Neural progenitor cell (in vitro differentiated cells): ENCODE results near the gene HOXD12. TPM values are rescaled to one million over a fixed set of nuclear protein-coding genes. Genes with fewer than 3 reads are reported as not detected.
A peak's percentile ranks its signal among the peaks of the same experiment; 100 is the strongest.

Experiments
- DNase-seq: peaks from one replicate; pipeline ENCODE4 v3.0.0-alpha.2; 2016; ENCODE audit warnings: low spot score
- H2AFZ ChIP-seq: fragments of 200-600 bp; sonication (generic); replicated peaks from 2 replicates; pipeline ENCODE4 v1.6.1; 2016; ENCODE audit warnings: antibody characterized with exemption
- H3F3A ChIP-seq: fragments of 200-600 bp; sonication (generic); 2 replicates; pipeline ENCODE4 v1.6.1; 2016; ENCODE audit warnings: antibody characterized with exemption, low read depth
- H3K27ac ChIP-seq: fragments of 200-600 bp; sonication (generic); 2 replicates; pipeline ENCODE4 v1.5.1; 2016; ENCODE audit warnings: mild to moderate bottlenecking
- H3K27me3 ChIP-seq: fragments of 200-600 bp; sonication (generic); 2 replicates; pipeline ENCODE4 v1.6.1; 2016; ENCODE audit warnings: mild to moderate bottlenecking, moderate library complexity
- H3K36me3 ChIP-seq: fragments of 200-600 bp; sonication (generic); 2 replicates; pipeline ENCODE4 v1.5.1; 2016
- H3K4me1 ChIP-seq: fragments of 200-600 bp; sonication (generic); 2 replicates; pipeline ENCODE4 v1.6.1; 2016; ENCODE audit warnings: mixed run types
- H3K4me2 ChIP-seq: fragments of 200-600 bp; sonication (generic); 2 replicates; pipeline ENCODE4 v1.6.1; 2016
- H3K4me3 ChIP-seq: fragments of 200-600 bp; sonication (generic); 2 replicates; pipeline ENCODE4 v1.5.1; 2016
- H3K79me2 ChIP-seq: fragments of 200-600 bp; sonication (generic); 2 replicates; pipeline ENCODE4 v1.6.1; 2016; ENCODE audit warnings: low read depth
- H3K9ac ChIP-seq: fragments of 200-600 bp; sonication (generic); 2 replicates; pipeline ENCODE4 v1.6.1; 2016
- H3K9me3 ChIP-seq: fragments of 200-600 bp; sonication (generic); 2 replicates; pipeline ENCODE4 v1.5.1; 2016; ENCODE audit warnings: low read depth
- H4K20me1 ChIP-seq: fragments of 200-600 bp; sonication (generic); 2 replicates; pipeline ENCODE4 v1.6.1; 2016; ENCODE audit warnings: low read depth
- H3K27ac Mint-ChIP-seq: 3 replicates; pipeline ENCODE4 v1.8.0; 2021; ENCODE audit warnings: mixed read lengths
- H3K27me3 Mint-ChIP-seq: 2 replicates; pipeline ENCODE4 v1.8.0; 2022; ENCODE audit warnings: low read depth, mild to moderate bottlenecking, inconsistent platforms, moderate library complexity, mixed read lengths; ENCODE audit not compliant: insufficient read depth
- H3K36me3 Mint-ChIP-seq: 3 replicates; pipeline ENCODE4 v1.8.0; 2021; ENCODE audit warnings: mixed read lengths
- H3K4me1 Mint-ChIP-seq: 3 replicates; pipeline ENCODE4 v1.8.0; 2021; ENCODE audit warnings: mixed read lengths
- H3K4me3 Mint-ChIP-seq: 3 replicates; pipeline ENCODE4 v1.8.0; 2021; ENCODE audit warnings: mild to moderate bottlenecking, moderate library complexity, mixed read lengths
- H3K9me3 Mint-ChIP-seq: 3 replicates; pipeline ENCODE4 v1.8.0; 2020; ENCODE audit warnings: mixed read lengths
- CTCF ChIP-seq: fragments of 200-600 bp; sonication (generic); IDR thresholded peaks from 2 replicates; pipeline ENCODE4 v1.5.1; 2017; ENCODE audit warnings: antibody characterized with exemption, mild to moderate bottlenecking
- EZH2 ChIP-seq: fragments of 200-600 bp; sonication (generic); IDR thresholded peaks from 2 replicates; pipeline ENCODE4 v1.6.1; 2017; ENCODE audit warnings: antibody characterized with exemption, mild to moderate bottlenecking, moderate library complexity
- EZH2phosphoT487 ChIP-seq: fragments of 200-600 bp; sonication (generic); IDR thresholded peaks from 2 replicates; pipeline ENCODE4 v1.6.1; 2017; ENCODE audit warnings: antibody characterized with exemption
- total RNA-seq: library from RNA; depleted of rRNA; stranded (reverse); fragments of >200 nt; gene quantifications from 2 replicates; pipeline ENCODE4 v1.2.3, GENCODE V29; 2015; ENCODE audit warnings: low replicate concordance

HOXD12 gene
- total RNA-seq, 1 donor from 2014 or later = not detected

GRCh38 chr2:176134035-176134434, 34.4 kb downstream of the HOXD12 start:
- no peak overlapping the region for H3K4me2 ChIP-seq
- no peak overlapping the region for H3K4me3 ChIP-seq
- peaks cover 100% of the 10 kb centered on the region for H3K27me3 ChIP-seq
- Mint-ChIP-seq H3K4me1 (peaks cover 2% of the 10 kb centered on the region), H3K36me3 (no peaks in the 10 kb centered on the region), H3K27ac (no peak overlapping the region), H3K27me3 (peaks cover 88% of the 10 kb centered on the region), H3K4me3 (no peak overlapping the region), H3K9me3 (peaks cover 16% of the 10 kb centered on the region)
- H4K20me1 ChIP-seq = peaks cover 83% of the 10 kb centered on the region
- H3K27ac ChIP-seq = no peak overlapping the region
- TF ChIP-seq EZH2phosphoT487 (peak; percentile 11), EZH2 (no peak)
- H3K4me1 ChIP-seq = peaks cover 3% of the 10 kb centered on the region
- H3K9me3 ChIP-seq = no peaks in the 10 kb centered on the region
- H2AFZ ChIP-seq = no peak overlapping the region
- no peaks in the 10 kb centered on the region for H3K79me2 ChIP-seq
- no peak overlapping the region for H3K9ac ChIP-seq
- DNase-seq = no peak
- no peaks in the 10 kb centered on the region for H3F3A ChIP-seq
- no peaks in the 10 kb centered on the region for H3K36me3 ChIP-seq

DNA sequence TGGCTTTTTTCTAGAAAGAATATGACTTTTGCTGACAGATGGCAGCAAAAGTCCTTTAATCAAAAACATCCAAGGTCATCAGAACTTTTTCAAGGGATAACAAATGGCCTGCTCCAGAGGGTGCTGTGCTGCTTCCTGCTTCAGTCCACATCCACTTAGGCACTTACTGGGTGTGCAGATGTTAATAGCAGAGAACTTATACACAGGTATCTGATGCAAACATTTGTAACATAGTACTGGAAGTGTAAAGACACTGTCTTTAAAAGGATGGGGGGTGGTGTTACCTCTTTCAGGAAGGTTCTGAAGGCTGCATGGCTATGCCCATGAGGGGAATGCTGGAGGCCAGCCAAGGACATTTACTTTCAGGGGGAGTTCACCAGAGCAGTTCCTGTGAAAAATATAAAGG, 35.4 kb downstream of the HOXD12 start:
- Histone ChIP-seq H3K4me2 (no peak overlapping the region), H3F3A (no peaks in the 10 kb centered on the region), H3K9ac (no peak overlapping the region), H3K79me2 (no peaks in the 10 kb centered on the region), H3K9me3 (no peaks in the 10 kb centered on the region), H2AFZ (no peak overlapping the region), H4K20me1 (peaks cover 80% of the 10 kb centered on the region), H3K27me3 (peaks cover 100% of the 10 kb centered on the region), H3K4me1 (peaks cover 3% of the 10 kb centered on the region), H3K36me3 (no peaks in the 10 kb centered on the region), H3K27ac (no peak overlapping the region), H3K4me3 (no peak overlapping the region)
- Mint-ChIP-seq H3K36me3 (no peaks in the 10 kb centered on the region), H3K9me3 (peaks cover 19% of the 10 kb centered on the region), H3K4me1 (no peaks in the 10 kb centered on the region), H3K27me3 (peaks cover 92% of the 10 kb centered on the region), H3K4me3 (no peak overlapping the region), H3K27ac (no peak overlapping the region)
- no peak for TF ChIP-seq EZH2phosphoT487
- no peak for TF ChIP-seq CTCF
- peak; percentile 2 for TF ChIP-seq EZH2
- no peak for DNase-seq

DNA sequence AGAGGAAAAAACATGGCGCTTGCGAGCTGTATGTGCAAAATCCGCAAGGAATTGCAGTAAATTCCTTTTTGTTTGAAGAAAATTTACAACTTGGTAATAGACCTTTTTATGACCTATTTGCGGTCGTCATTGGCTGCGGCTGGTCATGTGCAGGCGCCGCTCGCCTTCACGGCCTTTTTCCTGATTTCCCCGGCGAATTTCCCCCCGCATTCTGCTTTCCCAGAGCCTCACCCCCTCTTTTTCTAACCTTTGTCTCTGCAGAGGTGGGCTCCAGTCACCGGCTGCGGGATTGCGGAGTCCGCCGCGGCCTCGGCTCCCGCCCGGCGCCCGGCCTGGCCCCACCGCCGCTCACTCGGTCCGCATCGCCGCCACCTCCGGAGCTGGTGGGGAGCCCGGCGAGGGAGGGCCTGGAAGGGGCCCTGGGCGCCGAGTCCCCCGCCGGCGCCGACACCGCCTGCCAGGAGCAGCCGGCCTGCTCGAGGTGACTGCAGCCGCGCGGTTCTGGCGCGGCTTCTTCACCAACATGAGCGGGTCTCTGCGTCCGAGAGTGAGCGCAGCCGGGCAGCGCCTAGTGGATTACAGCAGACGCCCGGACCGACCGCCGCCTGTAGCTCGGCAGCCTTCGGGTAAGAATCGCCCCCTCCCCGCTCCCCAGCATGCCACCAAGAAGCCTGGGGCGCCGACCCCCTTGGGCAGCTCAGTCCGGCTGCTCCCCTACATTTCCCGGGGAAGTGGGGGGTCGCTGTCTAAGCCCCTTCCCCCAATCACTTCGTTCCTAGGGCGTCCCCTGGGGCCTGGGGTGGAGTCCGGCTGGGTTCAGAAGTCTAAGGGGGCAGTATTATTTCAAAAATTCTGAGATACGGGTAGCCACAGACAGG, 37.0 kb downstream of the HOXD12 start:
- H3K4me3 ChIP-seq = peak overlapping the region; percentile 39
- Mint-ChIP-seq H3K36me3 (no peaks in the 10 kb centered on the region), H3K4me1 (peaks cover 4% of the 10 kb centered on the region), H3K27me3 (peaks cover 91% of the 10 kb centered on the region), H3K4me3 (peak overlapping the region; percentile 77), H3K27ac (no peak overlapping the region), H3K9me3 (peaks cover 14% of the 10 kb centered on the region)
- H3K79me2 ChIP-seq = no peaks in the 10 kb centered on the region
- H3F3A ChIP-seq = no peaks in the 10 kb centered on the region
- H3K9me3 ChIP-seq = no peaks in the 10 kb centered on the region
- peaks cover 67% of the 10 kb centered on the region for H4K20me1 ChIP-seq
- peak; percentile 67 for DNase-seq
- no peak overlapping the region for H3K9ac ChIP-seq
- peaks cover 100% of the 10 kb centered on the region for H3K27me3 ChIP-seq
- H2AFZ ChIP-seq = peak overlapping the region; percentile 55
- no peaks in the 10 kb centered on the region for H3K4me1 ChIP-seq
- peak; percentile 92 for TF ChIP-seq EZH2phosphoT487
- no peak for TF ChIP-seq CTCF
- peak; percentile 97 for TF ChIP-seq EZH2
- H3K27ac ChIP-seq = no peak overlapping the region
- peak overlapping the region; percentile 66 for H3K4me2 ChIP-seq
- no peaks in the 10 kb centered on the region for H3K36me3 ChIP-seq

GRCh38 chr2:176137252-176137580, 37.6 kb downstream of the HOXD12 start:
- Histone ChIP-seq H3K4me3 (no peak overlapping the region), H3F3A (no peaks in the 10 kb centered on the region), H3K4me2 (no peak overlapping the region), H3K4me1 (no peaks in the 10 kb centered on the region), H3K79me2 (no peaks in the 10 kb centered on the region), H3K9me3 (no peaks in the 10 kb centered on the region), H3K27me3 (peaks cover 100% of the 10 kb centered on the region), H2AFZ (no peak overlapping the region), H3K9ac (no peak overlapping the region), H3K36me3 (no peaks in the 10 kb centered on the region), H3K27ac (no peak overlapping the region), H4K20me1 (peaks cover 62% of the 10 kb centered on the region)
- H3K36me3 Mint-ChIP-seq = no peaks in the 10 kb centered on the region
- H3K9me3 Mint-ChIP-seq = peaks cover 14% of the 10 kb centered on the region
- H3K27ac Mint-ChIP-seq = no peak overlapping the region
- H3K4me1 Mint-ChIP-seq = peaks cover 4% of the 10 kb centered on the region
- DNase-seq = no peak
- H3K27me3 Mint-ChIP-seq = peaks cover 88% of the 10 kb centered on the region
- H3K4me3 Mint-ChIP-seq = peak overlapping the region; percentile 30
- TF ChIP-seq EZH2 (no peak), CTCF (no peak)
